SH-SY5Y (cell line): ENCODE measurements around the gene SSTR4.

Experiments
- GATA2 ChIP-seq: IDR thresholded peaks from 2 replicates; pipeline ENCODE4 v1.6.1; 2011; ENCODE audit warnings: mild to moderate bottlenecking, low read depth, low read length
- GATA3 ChIP-seq: IDR thresholded peaks from 2 replicates; pipeline ENCODE4 v1.6.1; 2011; ENCODE audit warnings: low read depth, mild to moderate bottlenecking, low read length, moderate library complexity

GRCh38 chr20:23013429-23013828 lies 21.7 kb upstream of the SSTR4 start:
- TF ChIP-seq GATA2: no peak
- TF ChIP-seq GATA3: no peak
